NB4 (cell line): ENCODE measurements around the gene CAST.

Experiments used
- CTCF ChIP-seq: IDR thresholded peaks from one replicate; pipeline ENCODE4 v1.5.1; 2012; ENCODE audit warnings: low read depth, low read length
- MYC ChIP-seq: IDR thresholded peaks from 2 replicates; pipeline ENCODE4 v1.6.1; 2011; ENCODE audit warnings: low read depth, low read length
- POLR2A ChIP-seq: IDR thresholded peaks from 2 replicates; pipeline ENCODE4 v1.6.1; 2011; ENCODE audit warnings: mild to moderate bottlenecking; ENCODE audit not compliant: insufficient read length; ENCODE audit errors: extremely low read depth
- TF ChIP-seq, protein P1 (sequence below): IDR thresholded peaks from 2 replicates; pipeline ENCODE4 v1.6.1; 2011; ENCODE audit warnings: low read depth, low read length

GRCh38 chr5:96816411-96816939 lies 154.3 kb downstream of the CAST start:
- no peak for TF ChIP-seq CTCF
- TF ChIP-seq POLR2A = no peak
- no peak for TF ChIP-seq MYC
- TF ChIP-seq, protein P1, sequence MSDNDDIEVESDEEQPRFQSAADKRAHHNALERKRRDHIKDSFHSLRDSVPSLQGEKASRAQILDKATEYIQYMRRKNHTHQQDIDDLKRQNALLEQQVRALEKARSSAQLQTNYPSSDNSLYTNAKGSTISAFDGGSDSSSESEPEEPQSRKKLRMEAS = peak; percentile 37
